IMR-90 (cell line): ENCODE data around the gene LRP5. TPM values are rescaled to one million over a fixed set of nuclear protein-coding genes. Genes with fewer than 3 reads are reported as not detected.

ENCODE experiments used
- ATAC-seq: fragments of 200-7000 bp; cut with Tn5 transposase; 2 replicates; pipeline ENCODE4 v1.9.1; 2020; ENCODE audit warnings: low read depth, mild to moderate bottlenecking, moderate library complexity
- BruUV-seq: library from RNA; stranded (reverse); fragments of 400-500 nt; replicated peaks from 2 replicates; lab custom pipeline; 2021; lab: Mats Ljungman, UMichigan
- CTCF ChIA-PET: fragments of 300-600 bp; formaldehyde crosslinking; extraction: SDS; loops from one replicate; lab custom pipeline; 2021; ENCODE audit warnings: antibody characterized with exemption; lab: Yijun Ruan, JAX
- POLR2A ChIA-PET: fragments of 300-600 bp; sonication (Branson Sonifier 250); formaldehyde crosslinking; loops from one replicate; lab custom pipeline; 2022; ENCODE audit warnings: antibody characterized with exemption; ENCODE audit not compliant: unreplicated experiment; lab: Charles Lee
- DNase-seq: peaks from one replicate; pipeline ENCODE4 v3.0.0; 2013
- H2AFZ ChIP-seq: replicated peaks from 2 replicates; pipeline ENCODE3; 2013; ENCODE audit warnings: low read length, mild to moderate bottlenecking; ENCODE audit not compliant: poor library complexity
- H2AK5ac ChIP-seq: 2 replicates; pipeline ENCODE4 v1.6.1; 2013; ENCODE audit warnings: low read depth, low read length, inconsistent platforms
- H2AK9ac ChIP-seq: replicated peaks from 2 replicates; pipeline ENCODE3; 2013; ENCODE audit warnings: mild to moderate bottlenecking, low read depth, low read length, moderate library complexity; ENCODE audit not compliant: poor library complexity
- H2BK120ac ChIP-seq: 2 replicates; pipeline ENCODE4 v1.6.1; 2013; ENCODE audit warnings: low read depth, low read length, inconsistent platforms
- H2BK15ac ChIP-seq: 3 replicates; pipeline ENCODE4 v1.6.1; 2013; ENCODE audit warnings: low read depth, low read length, inconsistent platforms
- H2BK20ac ChIP-seq: 2 replicates; pipeline ENCODE4 v1.6.1; 2013; ENCODE audit warnings: low read depth, mild to moderate bottlenecking, inconsistent platforms, low read length, moderate library complexity
- H2BK5ac ChIP-seq: 2 replicates; pipeline ENCODE4 v1.6.1; 2013; ENCODE audit warnings: mild to moderate bottlenecking, low read depth, low read length, inconsistent platforms; ENCODE audit not compliant: poor library complexity, severe bottlenecking
- H3K14ac ChIP-seq: replicated peaks from 2 replicates; pipeline ENCODE4 v1.6.1; 2013; ENCODE audit warnings: low read depth, low read length, inconsistent platforms
- H3K18ac ChIP-seq: 2 replicates; pipeline ENCODE4 v1.6.1; 2013; ENCODE audit warnings: low read depth, low read length, control low read depth
- H3K23ac ChIP-seq: 2 replicates; pipeline ENCODE4 v1.6.1; 2013; ENCODE audit warnings: low read depth, low read length, inconsistent platforms
- H3K27ac ChIP-seq: 2 replicates; pipeline ENCODE4 v1.5.1; 2013; ENCODE audit warnings: mild to moderate bottlenecking, control low read depth, low read length; ENCODE audit not compliant: insufficient read depth
- H3K27me3 ChIP-seq: 2 replicates; pipeline ENCODE4 v1.6.1; 2013; ENCODE audit warnings: low read length; ENCODE audit not compliant: control insufficient read depth, insufficient read depth
- H3K36me3 ChIP-seq: 2 replicates; pipeline ENCODE4 v1.6.1; 2013; ENCODE audit warnings: low read length, mixed read lengths; ENCODE audit not compliant: control insufficient read depth, insufficient read depth
- H3K4ac ChIP-seq: 2 replicates; pipeline ENCODE4 v1.6.1; 2013; ENCODE audit warnings: low read depth, low read length, inconsistent platforms
- H3K4me1 ChIP-seq: 2 replicates; pipeline ENCODE4 v1.6.1; 2013; ENCODE audit warnings: low read length, mixed read lengths; ENCODE audit not compliant: control insufficient read depth, insufficient read depth
- H3K4me2 ChIP-seq: 2 replicates; pipeline ENCODE4 v1.6.1; 2013; ENCODE audit warnings: low read depth, mild to moderate bottlenecking, control low read depth, low read length, moderate library complexity
- H3K4me3 ChIP-seq: 2 replicates; pipeline ENCODE4 v1.5.1; 2013; ENCODE audit warnings: low read depth, mild to moderate bottlenecking, control low read depth, low read length, moderate library complexity; ENCODE audit not compliant: insufficient read depth
- H3K56ac ChIP-seq: 2 replicates; pipeline ENCODE4 v1.6.1; 2013; ENCODE audit warnings: low read length, inconsistent platforms; ENCODE audit not compliant: insufficient read depth; ENCODE audit errors: extremely low read depth
- H3K79me1 ChIP-seq, 2 experiments: 2 replicates each; pipeline ENCODE4 v1.6.1; 2013; ENCODE audit warnings: low read length in 2 of 2, inconsistent platforms in 1 of 2, low read depth in 1 of 2
- H3K9ac ChIP-seq: 2 replicates; pipeline ENCODE4 v1.6.1; 2013; ENCODE audit warnings: low read depth, low read length, control low read depth
- H3K9me1 ChIP-seq: 2 replicates; pipeline ENCODE4 v1.6.1; 2013; ENCODE audit warnings: low read length, inconsistent platforms; ENCODE audit not compliant: insufficient read depth
- H3K9me3 ChIP-seq: 2 replicates; pipeline ENCODE4 v1.6.1; 2013; ENCODE audit warnings: low read length; ENCODE audit not compliant: control insufficient read depth, insufficient read depth
- H4K20me1 ChIP-seq: 2 replicates; pipeline ENCODE4 v1.6.1; 2013; ENCODE audit warnings: low read length, inconsistent platforms; ENCODE audit not compliant: insufficient read depth
- H4K5ac ChIP-seq: 2 replicates; pipeline ENCODE4 v1.6.1; 2013; ENCODE audit warnings: mild to moderate bottlenecking, low read depth, low read length, control low read depth
- H4K8ac ChIP-seq, 2 experiments: 2 replicates each; pipeline ENCODE4 v1.6.1; 2013; ENCODE audit warnings: low read depth in 2 of 2, low read length in 2 of 2, control low read depth in 1 of 2, inconsistent platforms in 1 of 2
- H4K91ac ChIP-seq: 2 replicates; pipeline ENCODE4 v1.6.1; 2013; ENCODE audit warnings: low read depth, low read length, inconsistent platforms; ENCODE audit not compliant: insufficient read depth
- BHLHE40 ChIP-seq: fragments of 150-350 bp; IDR thresholded peaks from 2 replicates; pipeline ENCODE4 v1.6.1; 2016; ENCODE audit warnings: mild to moderate bottlenecking, low read depth, low read length
- CEBPB ChIP-seq: IDR thresholded peaks from 2 replicates; pipeline ENCODE4 v1.6.1; 2012; ENCODE audit warnings: low read depth, low read length, improper control_type of control experiment
- CHD1 ChIP-seq: IDR thresholded peaks from 2 replicates; pipeline ENCODE4 v1.6.1; 2012; ENCODE audit warnings: low read depth, low read length, improper control_type of control experiment
- CTCF ChIP-seq: conservative IDR thresholded peaks from 2 replicates; pipeline ENCODE4 v1.5.1; 2012; ENCODE audit warnings: mild to moderate bottlenecking, low read depth, low read length, improper control_type of control experiment
- ELK1 ChIP-seq: fragments of 150-350 bp; IDR thresholded peaks from 2 replicates; pipeline ENCODE4 v1.6.1; 2016; ENCODE audit warnings: low read depth, mild to moderate bottlenecking, low read length, moderate library complexity, borderline replicate concordance
- FOS ChIP-seq: fragments of 150-350 bp; IDR thresholded peaks from 2 replicates; pipeline ENCODE4 v1.6.1; 2016; ENCODE audit warnings: low read depth, low read length
- MAFK ChIP-seq: IDR thresholded peaks from 2 replicates; pipeline ENCODE4 v1.6.1; 2012; ENCODE audit warnings: low read depth, low read length, improper control_type of control experiment
- MAZ ChIP-seq: IDR thresholded peaks from 2 replicates; pipeline ENCODE4 v1.6.1; 2012; ENCODE audit warnings: low read depth, mild to moderate bottlenecking, low read length, improper control_type of control experiment, moderate library complexity, borderline replicate concordance
- MXI1 ChIP-seq: IDR thresholded peaks from 2 replicates; pipeline ENCODE4 v1.6.1; 2012; ENCODE audit warnings: low read depth, mild to moderate bottlenecking, low read length, moderate library complexity, borderline replicate concordance
- NFE2L2 ChIP-seq: fragments of 150-350 bp; IDR thresholded peaks from 2 replicates; pipeline ENCODE4 v1.6.1; 2016; ENCODE audit warnings: low read depth, mild to moderate bottlenecking, low read length
- POLR2A ChIP-seq: IDR thresholded peaks from 2 replicates; pipeline ENCODE4 v1.6.1; 2012; ENCODE audit warnings: mild to moderate bottlenecking, low read depth, low read length
- RAD21 ChIP-seq: IDR thresholded peaks from 2 replicates; pipeline ENCODE4 v1.6.1; 2012; ENCODE audit warnings: low read length, improper control_type of control experiment
- RCOR1 ChIP-seq: IDR thresholded peaks from 2 replicates; pipeline ENCODE4 v1.6.1; 2012; ENCODE audit warnings: mild to moderate bottlenecking, low read length, improper control_type of control experiment; ENCODE audit not compliant: insufficient replicate concordance
- RFX5 ChIP-seq: IDR thresholded peaks from 2 replicates; pipeline ENCODE4 v1.8.0; 2012; ENCODE audit warnings: low read depth, mild to moderate bottlenecking, low read length, moderate library complexity
- SMC3 ChIP-seq: fragments of 150-350 bp; IDR thresholded peaks from 2 replicates; pipeline ENCODE4 v1.6.1; 2016; ENCODE audit warnings: low read depth, mild to moderate bottlenecking, antibody characterized with exemption, low read length, moderate library complexity
- WGBS, 2 experiments: methylation state at CpG; one replicate each; pipeline versions ENCODE4 v1.1.5 to v1.1.7; 2013; ENCODE audit warnings: missing lambda C conversion rate in 2 of 2; ENCODE audit not compliant: insufficient read length in 1 of 2; ENCODE audit errors: extremely low coverage in 2 of 2; 5-methylcytosine and 5-hydroxymethylcytosine counted together
- dilution Hi-C: fragments of 300-500 bp; cut with HindIII; formaldehyde crosslinking; loops from one replicate; pipeline ENCODE4 v1.14.3; 2018; ENCODE audit warnings: low sequenced_read_pairs; ENCODE audit not compliant: unreplicated experiment
- in situ Hi-C: fragments of 300-500 bp; cut with MboI; formaldehyde crosslinking; loops from 3 replicates; pipeline ENCODE4 v1.14.3; 2019; ENCODE audit warnings: low sequenced_read_pairs, inconsistent platforms, mixed read lengths
- intact Hi-C: fragments of 100-400 bp; cut with micrococcal nuclease; formaldehyde crosslinking; loops from 2 replicates; pipeline ENCODE4 v1.10.0; 2022
- polyA plus RNA-seq, 3 experiments: library from polyadenylated mRNA; depleted of rRNA; stranded (reverse); fragments of >200 nt; gene quantifications; 2 replicates each; pipeline ENCODE4 v1.2.3, GENCODE V29; 2012; ENCODE audit warnings: low replicate concordance in 1 of 3
- total RNA-seq: library from RNA; depleted of rRNA; stranded (reverse); fragments of >200 nt; gene quantifications from 2 replicates; pipeline ENCODE4 v1.2.3, GENCODE V29; 2012
- TF ChIP-seq, protein P1 (sequence below): fragments of 150-350 bp; IDR thresholded peaks from 2 replicates; pipeline ENCODE4 v1.6.1; 2017; ENCODE audit warnings: mild to moderate bottlenecking, antibody characterized with exemption, low read length, low read depth

LRP5 gene
- total and polyA plus RNA-seq, 2 of the 4 experiments (the other 2 are of a cell fraction) = 10.4 to 15.0 TPM

GRCh38 chr11:68439355-68440065, 127.1 kb downstream of the LRP5 start:
- no peak overlapping the region for H2BK5ac ChIP-seq
- no peak overlapping the region for H3K4me3 ChIP-seq
- H3K18ac ChIP-seq = no peak overlapping the region
- H3K56ac ChIP-seq = no peak overlapping the region
- H3K36me3 ChIP-seq = peaks cover 29% of the 10 kb centered on the region
- DNase-seq (no peak), ATAC-seq (no peak)
- CTCF ChIA-PET = no interaction called here
- H2AK5ac ChIP-seq = no peak overlapping the region
- H3K4me1 ChIP-seq = peaks cover 20% of the 10 kb centered on the region
- dilution Hi-C loops (no loop called here), in situ Hi-C loops (no loop called here), intact Hi-C loops (no loop called here)
- H2BK15ac ChIP-seq = no peak overlapping the region
- H2BK20ac ChIP-seq = no peak overlapping the region
- H3K4ac ChIP-seq = no peak overlapping the region
- no peak overlapping the region for H3K4me2 ChIP-seq
- POLR2A ChIA-PET = no interaction called here
- no peaks in the 10 kb centered on the region for H3K27me3 ChIP-seq
- no peak overlapping the region for H2BK120ac ChIP-seq
- no peaks in the 10 kb centered on the region for H3K9me3 ChIP-seq
- 0 out of 2 replicates have a peak, but pooled peaks cover 3% of the 10 kb centered on the region for H4K20me1 ChIP-seq
- no peak overlapping the region for H4K5ac ChIP-seq
- no peak overlapping the region for H2AFZ ChIP-seq
- no TSS peak for BruUV-seq
- WGBS, 2 experiments = 97% methylated on average over 6 of the region's 38 CpGs; no CpG with 5 or more reads in 1 of the 2 experiments
- TF ChIP-seq, protein P1, sequence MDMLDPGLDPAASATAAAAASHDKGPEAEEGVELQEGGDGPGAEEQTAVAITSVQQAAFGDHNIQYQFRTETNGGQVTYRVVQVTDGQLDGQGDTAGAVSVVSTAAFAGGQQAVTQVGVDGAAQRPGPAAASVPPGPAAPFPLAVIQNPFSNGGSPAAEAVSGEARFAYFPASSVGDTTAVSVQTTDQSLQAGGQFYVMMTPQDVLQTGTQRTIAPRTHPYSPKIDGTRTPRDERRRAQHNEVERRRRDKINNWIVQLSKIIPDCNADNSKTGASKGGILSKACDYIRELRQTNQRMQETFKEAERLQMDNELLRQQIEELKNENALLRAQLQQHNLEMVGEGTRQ = no peak
- TF ChIP-seq ELK1 (no peak), MXI1 (no peak), RCOR1 (no peak), POLR2A (no peak), CTCF (no peak), MAZ (no peak), NFE2L2 (no peak), MAFK (no peak), CHD1 (no peak), SMC3 (no peak), FOS (no peak), RAD21 (no peak), RFX5 (no peak), CEBPB (no peak), BHLHE40 (no peak)
- 0 out of 4 replicates have a peak, but pooled peaks cover 0 to 2% of the 10 kb centered on the region in 2 experiments for H3K79me1 ChIP-seq
- H3K23ac ChIP-seq = no peak overlapping the region
- peaks cover 19% of the 10 kb centered on the region; the same call in 1 of the 2 replicates for H3K9me1 ChIP-seq
- H3K9ac ChIP-seq = no peak overlapping the region
- H2AK9ac ChIP-seq = no peak overlapping the region
- H4K8ac ChIP-seq = no peak overlapping the region
- no peak overlapping the region for H3K14ac ChIP-seq
- no peak overlapping the region for H3K27ac ChIP-seq
- H4K91ac ChIP-seq = no peak overlapping the region
